Measurements from ENCODE around the gene PCGF2. TPM values are rescaled to one million over a fixed set of nuclear protein-coding genes. Genes with fewer than 3 reads are reported as not detected.

PCGF2 gene
- total RNA-seq, 4 donors from 2014 or later = 5.3 to 15.2 (median 7.0) TPM

DNA sequence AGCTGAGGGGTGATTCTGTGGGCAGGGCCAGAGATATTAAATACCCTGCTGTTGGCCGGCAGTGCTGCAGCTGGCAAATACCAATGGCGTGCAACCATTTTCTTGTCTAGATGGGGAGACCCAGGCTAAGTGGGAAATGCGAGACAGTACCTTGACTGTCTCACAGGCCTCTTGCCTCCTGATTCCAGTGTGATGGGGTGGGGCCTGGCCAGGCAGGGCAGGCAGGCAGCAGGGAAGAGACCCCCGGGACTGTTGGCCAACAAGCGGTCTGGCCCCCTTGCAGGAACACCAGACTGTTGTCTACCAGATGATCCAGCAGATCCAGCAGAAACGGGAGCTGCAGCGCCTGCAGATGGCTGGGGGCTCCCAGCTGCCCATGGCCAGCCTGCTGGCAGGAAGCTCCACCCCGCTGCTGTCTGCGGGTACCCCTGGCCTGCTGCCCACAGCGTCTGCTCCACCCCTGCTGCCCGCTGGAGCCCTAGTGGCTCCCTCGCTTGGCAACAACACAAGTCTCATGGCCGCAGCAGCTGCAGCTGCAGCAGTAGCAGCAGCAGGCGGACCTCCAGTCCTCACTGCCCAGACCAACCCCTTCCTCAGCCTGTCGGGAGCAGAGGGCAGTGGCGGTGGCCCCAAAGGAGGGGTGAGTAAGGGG, 23.7 kb downstream of the PCGF2 start:
- Histone ChIP-seq H3K27ac (no peak overlapping the region), H3K4me3 (no peak overlapping the region), H3K9me3 (no peaks in the 10 kb centered on the region), H3K4me1 (peaks cover 21% of the 10 kb centered on the region), H3K27me3 (no peaks in the 10 kb centered on the region), H3K36me3 (peaks cover 53% of the 10 kb centered on the region)
- no peak for TF ChIP-seq EP300 (IDR thresholded peaks at IDR 0.05)
- no peak for TF ChIP-seq POLR2AphosphoS5 (IDR thresholded peaks at IDR 0.05)
- TF ChIP-seq CTCF (IDR thresholded peaks at IDR 0.05) = no peak
- TF ChIP-seq POLR2A (IDR thresholded peaks at IDR 0.05) = no peak
- no peak for DNase-seq (ENCODE audit: low spot score in 2 of 2)
- 81% methylated on average over 3 of the region's 16 CpGs for WGBS

DNA sequence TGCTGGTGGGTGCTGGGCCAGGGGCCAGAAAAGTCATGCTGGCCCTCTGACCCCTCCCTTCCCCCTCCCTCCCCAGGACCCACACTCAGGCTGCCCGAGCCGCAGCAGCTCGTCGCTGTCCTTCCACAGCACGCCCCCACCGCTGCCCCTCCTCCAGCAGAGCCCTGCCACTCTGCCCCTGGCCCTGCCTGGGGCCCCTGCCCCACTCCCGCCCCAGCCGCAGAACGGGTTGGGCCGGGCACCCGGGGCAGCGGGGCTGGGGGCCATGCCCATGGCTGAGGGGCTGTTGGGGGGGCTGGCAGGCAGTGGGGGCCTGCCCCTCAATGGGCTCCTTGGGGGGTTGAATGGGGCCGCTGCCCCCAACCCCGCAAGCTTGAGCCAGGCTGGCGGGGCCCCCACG, 26.3 kb downstream of the PCGF2 start:
- no peaks in the 10 kb centered on the region for H3K27me3 ChIP-seq
- TF ChIP-seq POLR2A (IDR thresholded peaks at IDR 0.05) (no peak), CTCF (IDR thresholded peaks at IDR 0.05) (no peak), POLR2AphosphoS5 (IDR thresholded peaks at IDR 0.05) (no peak), EP300 (IDR thresholded peaks at IDR 0.05) (no peak)
- peaks cover 10% of the 10 kb centered on the region for H3K4me1 ChIP-seq
- 91% methylated on average over 13 of the region's 16 CpGs for WGBS
- no peak overlapping the region for H3K27ac ChIP-seq
- H3K36me3 ChIP-seq = peaks cover 72% of the 10 kb centered on the region
- H3K4me3 ChIP-seq = no peak overlapping the region
- DNase-seq (ENCODE audit: low spot score in 2 of 2) = no peak
- H3K9me3 ChIP-seq = no peaks in the 10 kb centered on the region

- Histone ChIP-seq H3K27me3 (no peaks in the 10 kb centered on the region), H3K4me3 (no peak overlapping the region), H3K36me3 (peaks cover 81% of the 10 kb centered on the region), H3K4me1 (peaks cover 10% of the 10 kb centered on the region), H3K9me3 (no peaks in the 10 kb centered on the region), H3K27ac (no peak overlapping the region)
- no peak for DNase-seq (ENCODE audit: low spot score in 2 of 2)
- 83% methylated on average over 6 of the region's 6 CpGs for WGBS
- TF ChIP-seq EP300 (IDR thresholded peaks at IDR 0.05) (no peak), POLR2AphosphoS5 (IDR thresholded peaks at IDR 0.05) (no peak), POLR2A (IDR thresholded peaks at IDR 0.05) (no peak), CTCF (IDR thresholded peaks at IDR 0.05) (no peak)
Observed at GRCh38 chr17:38720941-38721340, 27.2 kb downstream of the PCGF2 start.

- peaks cover 83% of the 10 kb centered on the region for H3K36me3 ChIP-seq
- H3K4me3 ChIP-seq = no peak overlapping the region
- H3K9me3 ChIP-seq = no peaks in the 10 kb centered on the region
- H3K27ac ChIP-seq = no peak overlapping the region
- H3K4me1 ChIP-seq = peaks cover 10% of the 10 kb centered on the region
- DNase-seq (ENCODE audit: low spot score in 2 of 2) = no peak
- H3K27me3 ChIP-seq = no peaks in the 10 kb centered on the region
- 70% methylated on average over 37 of the region's 39 CpGs for WGBS
- no peak for TF ChIP-seq EP300 (IDR thresholded peaks at IDR 0.05)
Observed at GRCh38 chr17:38719943-38720641, 28.0 kb downstream of the PCGF2 start.

- H3K4me3 ChIP-seq = no peak overlapping the region
- peaks cover 10% of the 10 kb centered on the region for H3K4me1 ChIP-seq
- peaks cover 83% of the 10 kb centered on the region for H3K36me3 ChIP-seq
- 78% methylated on average over 13 of the region's 29 CpGs for WGBS
- H3K9me3 ChIP-seq = no peaks in the 10 kb centered on the region
- no peak overlapping the region for H3K27ac ChIP-seq
- DNase-seq (ENCODE audit: low spot score in 2 of 2) = no peak
- H3K27me3 ChIP-seq = no peaks in the 10 kb centered on the region
- TF ChIP-seq POLR2A (IDR thresholded peaks at IDR 0.05) (no peak), EP300 (IDR thresholded peaks at IDR 0.05) (no peak), POLR2AphosphoS5 (IDR thresholded peaks at IDR 0.05) (no peak)
Observed at GRCh38 chr17:38719289-38719942, 28.7 kb downstream of the PCGF2 start.

GRCh38 chr17:38717139-38717745, 30.9 kb downstream of the PCGF2 start:
- H3K9me3 ChIP-seq = no peaks in the 10 kb centered on the region
- H3K4me3 ChIP-seq = no peak overlapping the region
- TF ChIP-seq EP300 (IDR thresholded peaks at IDR 0.05) = no peak
- no peak for TF ChIP-seq POLR2AphosphoS5 (IDR thresholded peaks at IDR 0.05)
- no peak for TF ChIP-seq POLR2A (IDR thresholded peaks at IDR 0.05)
- TF ChIP-seq CTCF (IDR thresholded peaks at IDR 0.05) = no peak
- no peak overlapping the region for H3K27ac ChIP-seq
- 74% methylated on average over 12 of the region's 12 CpGs for WGBS
- H3K36me3 ChIP-seq = peaks cover 91% of the 10 kb centered on the region
- peaks cover 10% of the 10 kb centered on the region for H3K4me1 ChIP-seq
- DNase-seq (ENCODE audit: low spot score in 2 of 2) = no peak
- no peaks in the 10 kb centered on the region for H3K27me3 ChIP-seq

Data from suprapubic skin (tissue), 4 donors.